Esophagus muscularis mucosa (tissue), 4 donors: Measurements from ENCODE around the gene AOAH.

Experiments used
- EP300 ChIP-seq: sonication (generic); formaldehyde crosslinking; IDR thresholded peaks from one replicate; pipeline ENCODE4 v1.6.1; 2017; ENCODE audit warnings: antibody characterized with exemption
- POLR2A ChIP-seq: fragments of 450-650 bp; IDR thresholded peaks from one replicate; pipeline ENCODE4 v1.6.1; 2017; ENCODE audit warnings: antibody characterized with exemption, moderate library complexity, mild to moderate bottlenecking, low read depth
- POLR2AphosphoS5 ChIP-seq, 2 donors: sonication (generic); formaldehyde crosslinking; IDR thresholded peaks; one replicate each; pipeline ENCODE4 v1.6.1; 2017; ENCODE audit warnings: antibody characterized with exemption in 2 of 2
- TF ChIP-seq, protein P1 (sequence below), 3 experiments: fragments of 200-600 bp in 2 of 3; fragments of 450-650 bp in 1 of 3; sonication (generic) in 2 of 3; IDR thresholded peaks; one replicate each; pipeline ENCODE4 v1.5.1; 2017 to 2019; ENCODE audit warnings: antibody characterized with exemption in 3 of 3, mild to moderate bottlenecking in 2 of 3, moderate library complexity in 1 of 3

DNA sequence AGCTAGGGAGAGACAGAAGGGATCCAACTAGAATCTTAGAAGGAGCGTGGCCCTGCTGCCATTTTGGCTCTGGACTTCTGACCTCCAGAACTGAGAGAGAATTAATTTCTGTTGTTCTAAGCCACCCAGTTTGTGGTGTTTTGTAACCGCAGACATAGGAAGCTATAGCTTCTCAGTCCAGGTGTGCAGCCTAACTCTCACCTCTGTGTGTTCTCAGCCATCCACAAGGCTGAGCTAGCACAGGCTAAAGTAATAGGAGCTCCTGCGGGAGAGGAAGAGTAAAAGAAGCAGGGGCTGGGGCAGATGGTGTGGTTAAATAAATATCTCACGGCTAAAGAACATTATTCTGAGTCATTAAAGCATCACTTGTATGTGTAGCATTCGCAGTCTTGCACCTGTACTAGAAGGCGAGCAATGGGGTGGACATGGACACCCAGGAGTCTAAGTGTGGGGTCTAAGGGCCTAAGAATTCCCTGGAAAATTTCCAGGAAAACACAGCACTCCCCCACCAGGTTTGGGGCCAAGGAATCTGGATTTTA lies 94.1 kb downstream of the AOAH start:
- TF ChIP-seq, protein P1, sequence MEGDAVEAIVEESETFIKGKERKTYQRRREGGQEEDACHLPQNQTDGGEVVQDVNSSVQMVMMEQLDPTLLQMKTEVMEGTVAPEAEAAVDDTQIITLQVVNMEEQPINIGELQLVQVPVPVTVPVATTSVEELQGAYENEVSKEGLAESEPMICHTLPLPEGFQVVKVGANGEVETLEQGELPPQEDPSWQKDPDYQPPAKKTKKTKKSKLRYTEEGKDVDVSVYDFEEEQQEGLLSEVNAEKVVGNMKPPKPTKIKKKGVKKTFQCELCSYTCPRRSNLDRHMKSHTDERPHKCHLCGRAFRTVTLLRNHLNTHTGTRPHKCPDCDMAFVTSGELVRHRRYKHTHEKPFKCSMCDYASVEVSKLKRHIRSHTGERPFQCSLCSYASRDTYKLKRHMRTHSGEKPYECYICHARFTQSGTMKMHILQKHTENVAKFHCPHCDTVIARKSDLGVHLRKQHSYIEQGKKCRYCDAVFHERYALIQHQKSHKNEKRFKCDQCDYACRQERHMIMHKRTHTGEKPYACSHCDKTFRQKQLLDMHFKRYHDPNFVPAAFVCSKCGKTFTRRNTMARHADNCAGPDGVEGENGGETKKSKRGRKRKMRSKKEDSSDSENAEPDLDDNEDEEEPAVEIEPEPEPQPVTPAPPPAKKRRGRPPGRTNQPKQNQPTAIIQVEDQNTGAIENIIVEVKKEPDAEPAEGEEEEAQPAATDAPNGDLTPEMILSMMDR (IDR thresholded peaks at IDR 0.05), result no peak
- TF ChIP-seq POLR2A (no peak), POLR2AphosphoS5 (IDR thresholded peaks at IDR 0.05) (no peak), EP300 (no peak)
